Neuronal stem cell (in vitro differentiated cells): ENCODE measurements around the gene DBNL.
A peak's percentile ranks its signal among the peaks of the same experiment; 100 is the strongest.

Experiments
- DNase-seq: peaks from one replicate; pipeline ENCODE4 v3.0.0-alpha.2; 2013; ENCODE audit warnings: low spot score
- H2AFZ ChIP-seq: one replicate; pipeline ENCODE4 v1.6.1; 2013; ENCODE audit warnings: mild to moderate bottlenecking, low read length, inconsistent platforms
- H2AK5ac ChIP-seq: 2 replicates; pipeline ENCODE4 v1.6.1; 2013; ENCODE audit warnings: low read depth, mild to moderate bottlenecking, inconsistent platforms, low read length, moderate library complexity, mixed read lengths
- H2BK120ac ChIP-seq: 2 replicates; pipeline ENCODE4 v1.6.1; 2013; ENCODE audit warnings: low read depth, mild to moderate bottlenecking, inconsistent platforms, low read length, moderate library complexity, mixed read lengths
- H2BK12ac ChIP-seq: one replicate; pipeline ENCODE4 v1.6.1; 2013; ENCODE audit warnings: low read length, inconsistent platforms
- H2BK15ac ChIP-seq: 2 replicates; pipeline ENCODE4 v1.6.1; 2013; ENCODE audit warnings: mild to moderate bottlenecking, low read length, inconsistent platforms, mixed read lengths
- H2BK5ac ChIP-seq: one replicate; pipeline ENCODE4 v1.6.1; 2013; ENCODE audit warnings: inconsistent platforms, mild to moderate bottlenecking, low read length, moderate library complexity
- H3K14ac ChIP-seq: one replicate; pipeline ENCODE4 v1.6.1; 2013; ENCODE audit warnings: low read length, inconsistent platforms
- H3K18ac ChIP-seq: 2 replicates; pipeline ENCODE4 v1.6.1; 2013; ENCODE audit warnings: low read length, inconsistent platforms
- H3K23ac ChIP-seq: 2 replicates; pipeline ENCODE4 v1.6.1; 2013; ENCODE audit warnings: low read depth, mild to moderate bottlenecking, mixed read lengths, low read length, inconsistent platforms; ENCODE audit not compliant: poor library complexity
- H3K27ac ChIP-seq: replicated peaks from 3 replicates; pipeline ENCODE4 v1.5.1; 2013; ENCODE audit warnings: low read length, inconsistent platforms
- H3K27me3 ChIP-seq, 3 experiments: 2 replicates each; pipeline ENCODE4 v1.6.1; 2013; ENCODE audit warnings: low read length in 3 of 3, mild to moderate bottlenecking in 2 of 3, inconsistent platforms in 1 of 3, low read depth in 1 of 3, mixed read lengths in 1 of 3, moderate library complexity in 1 of 3; ENCODE audit not compliant: control insufficient read depth in 3 of 3, insufficient read depth in 3 of 3
- H3K36me3 ChIP-seq, 2 donors: replicated peaks in 1 of 2; 2 replicates each; pipeline ENCODE4 v1.6.1; 2013; ENCODE audit warnings: low read length in 2 of 2; ENCODE audit not compliant: control insufficient read depth in 2 of 2, insufficient read depth in 2 of 2
- H3K4ac ChIP-seq: 2 replicates; pipeline ENCODE4 v1.6.1; 2013; ENCODE audit warnings: inconsistent platforms, mild to moderate bottlenecking, low read length, moderate library complexity
- H3K4me1 ChIP-seq, 2 donors: 1 replicate in 1 of 2; 2 replicates in 1 of 2; pipeline ENCODE4 v1.6.1; 2013; ENCODE audit warnings: low read length in 2 of 2, low read depth in 1 of 2; ENCODE audit not compliant: control insufficient read depth in 2 of 2, insufficient read depth in 1 of 2
- H3K4me2 ChIP-seq: one replicate; pipeline ENCODE4 v1.6.1; 2013; ENCODE audit warnings: mild to moderate bottlenecking, low read length, inconsistent platforms; ENCODE audit not compliant: insufficient read depth, poor library complexity, severe bottlenecking
- H3K4me3 ChIP-seq, 2 donors: 2 replicates each; pipeline ENCODE4 v1.5.1; 2013; ENCODE audit warnings: low read length in 2 of 2, mild to moderate bottlenecking in 2 of 2, inconsistent platforms in 1 of 2, moderate library complexity in 1 of 2
- H3K79me1 ChIP-seq: one replicate; pipeline ENCODE4 v1.6.1; 2013; ENCODE audit warnings: low read depth, mild to moderate bottlenecking, inconsistent platforms, low read length, moderate library complexity
- H3K9ac ChIP-seq: one replicate; pipeline ENCODE4 v1.6.1; 2013; ENCODE audit warnings: mild to moderate bottlenecking, low read depth, low read length, inconsistent platforms; ENCODE audit not compliant: poor library complexity
- H3K9me3 ChIP-seq, 2 donors: replicated peaks in 1 of 2; 2 replicates each; pipeline versions ENCODE3 to v1.6.1; 2013; ENCODE audit warnings: low read length in 2 of 2, mild to moderate bottlenecking in 2 of 2, inconsistent platforms in 1 of 2, low read depth in 1 of 2, mixed read lengths in 1 of 2, moderate library complexity in 1 of 2; ENCODE audit not compliant: control insufficient read depth in 2 of 2, insufficient read depth in 1 of 2
- H4K8ac ChIP-seq: one replicate; pipeline ENCODE4 v1.6.1; 2013; ENCODE audit warnings: low read depth, mild to moderate bottlenecking, inconsistent platforms, low read length, moderate library complexity
- H4K91ac ChIP-seq: one replicate; pipeline ENCODE4 v1.6.1; 2013; ENCODE audit warnings: low read length, low read depth, mild to moderate bottlenecking, inconsistent platforms; ENCODE audit not compliant: poor library complexity
- WGBS, 2 donors: extraction: QIAGEN DNeasy Blood & Tissue Kit; methylation state at CpG; one replicate each; pipeline ENCODE4 v1.1.7; 2013; ENCODE audit warnings: missing lambda C conversion rate in 2 of 2, mixed read lengths in 1 of 2; ENCODE audit not compliant: insufficient read length in 2 of 2, insufficient replicate concordance in 1 of 2; ENCODE audit errors: extremely low coverage in 2 of 2; 5-methylcytosine and 5-hydroxymethylcytosine counted together

DBNL gene

DNA sequence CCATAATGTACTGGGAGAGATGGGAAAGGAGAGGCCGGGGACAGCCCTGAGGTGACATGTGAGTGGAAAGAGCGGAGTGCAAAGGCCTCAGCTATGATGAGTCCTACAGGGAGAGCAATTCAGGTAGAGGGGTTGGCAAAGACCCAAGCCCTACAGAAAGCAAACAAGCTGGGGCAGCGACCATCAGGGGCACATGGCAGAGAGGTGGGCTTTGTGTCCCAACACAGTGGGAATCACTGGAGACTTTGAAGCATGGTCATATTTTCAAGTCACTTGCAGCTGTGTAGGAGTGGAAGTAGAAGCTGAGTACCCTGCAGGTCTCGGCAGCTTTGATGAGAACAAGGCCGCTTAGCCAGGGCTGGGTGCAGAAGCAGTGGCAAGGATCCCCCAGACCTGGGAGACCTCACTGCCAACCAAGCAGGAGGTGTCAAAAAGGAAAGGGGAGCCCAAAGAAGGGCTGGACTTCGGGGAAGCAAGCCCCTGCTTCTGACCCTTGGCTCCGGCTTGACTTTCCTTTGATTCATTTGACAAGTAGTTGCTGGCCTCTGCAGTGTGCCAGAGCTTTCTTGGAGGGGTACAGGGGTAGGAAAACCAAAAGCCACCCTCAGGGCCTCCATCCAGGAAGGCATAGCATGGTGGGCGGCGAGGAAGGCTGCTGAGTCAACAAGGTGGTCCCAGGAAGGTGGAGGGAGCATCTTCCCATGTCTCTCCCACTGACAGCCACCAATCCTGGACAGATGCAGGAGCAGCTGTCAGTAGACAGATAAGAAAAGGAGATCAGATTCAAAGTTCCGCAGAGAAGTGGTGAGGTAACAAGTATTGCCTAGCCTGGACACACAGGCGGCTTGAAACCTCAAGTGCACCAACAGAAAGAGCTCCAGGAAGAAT, 22.8 kb downstream of the DBNL start:
- H2AFZ ChIP-seq = no peak overlapping the region
- H3K4me2 ChIP-seq = no peak overlapping the region
- H2BK5ac ChIP-seq = no peak overlapping the region
- no peak for DNase-seq
- H3K27ac ChIP-seq = no peak overlapping the region
- no peaks in the 10 kb centered on the region for H3K9me3 ChIP-seq
- no peak overlapping the region for H3K18ac ChIP-seq
- WGBS, 2 donors = no CpG with 5 or more reads among the region's 11 CpGs
- no peak overlapping the region for H3K9ac ChIP-seq
- no peak overlapping the region for H3K4me3 ChIP-seq
- H3K23ac ChIP-seq = no peak overlapping the region
- H2BK12ac ChIP-seq = no peak overlapping the region
- H3K27me3 ChIP-seq = no peaks in the 10 kb centered on the region
- no peak overlapping the region for H2BK15ac ChIP-seq
- peaks cover 4% of the 10 kb centered on the region for H3K79me1 ChIP-seq
- no peak overlapping the region for H4K8ac ChIP-seq
- H4K91ac ChIP-seq = no peak overlapping the region
- no peak overlapping the region for H3K14ac ChIP-seq
- peaks cover 0 to 6% of the 10 kb centered on the region in 2 donors for H3K36me3 ChIP-seq
- no peak overlapping the region for H3K4ac ChIP-seq
- no peak overlapping the region for H2AK5ac ChIP-seq
- peaks cover 19 to 24% of the 10 kb centered on the region in 2 donors for H3K4me1 ChIP-seq
- peak overlapping the region; percentile 2 for H2BK120ac ChIP-seq

- Histone ChIP-seq H3K79me1 (peaks cover 4% of the 10 kb centered on the region), H3K4me2 (no peak overlapping the region), H3K4me3 (no peak overlapping the region), H3K27ac (no peak overlapping the region), H3K18ac (no peak overlapping the region), H3K23ac (peak overlapping the region; percentile 61), H2BK120ac (peak overlapping the region; percentile 2), H3K9ac (no peak overlapping the region), H2AFZ (no peak overlapping the region), H2AK5ac (no peak overlapping the region), H3K4me1 (peaks cover 19 to 24% of the 10 kb centered on the region in 2 donors), H3K36me3 (peaks cover 4 to 5% of the 10 kb centered on the region in 2 donors), H2BK12ac (no peak overlapping the region), H3K14ac (no peak overlapping the region), H3K9me3 (no peaks in the 10 kb centered on the region), H4K91ac (no peak overlapping the region), H3K4ac (no peak overlapping the region), H4K8ac (no peak overlapping the region), H3K27me3 (no peaks in the 10 kb centered on the region), H2BK5ac (no peak overlapping the region), H2BK15ac (no peak overlapping the region)
- no peak for DNase-seq
- WGBS, 2 donors = no CpG with 5 or more reads among the region's 7 CpGs
Observed at GRCh38 chr7:44068054-44068453, 23.6 kb downstream of the DBNL start.

DNA sequence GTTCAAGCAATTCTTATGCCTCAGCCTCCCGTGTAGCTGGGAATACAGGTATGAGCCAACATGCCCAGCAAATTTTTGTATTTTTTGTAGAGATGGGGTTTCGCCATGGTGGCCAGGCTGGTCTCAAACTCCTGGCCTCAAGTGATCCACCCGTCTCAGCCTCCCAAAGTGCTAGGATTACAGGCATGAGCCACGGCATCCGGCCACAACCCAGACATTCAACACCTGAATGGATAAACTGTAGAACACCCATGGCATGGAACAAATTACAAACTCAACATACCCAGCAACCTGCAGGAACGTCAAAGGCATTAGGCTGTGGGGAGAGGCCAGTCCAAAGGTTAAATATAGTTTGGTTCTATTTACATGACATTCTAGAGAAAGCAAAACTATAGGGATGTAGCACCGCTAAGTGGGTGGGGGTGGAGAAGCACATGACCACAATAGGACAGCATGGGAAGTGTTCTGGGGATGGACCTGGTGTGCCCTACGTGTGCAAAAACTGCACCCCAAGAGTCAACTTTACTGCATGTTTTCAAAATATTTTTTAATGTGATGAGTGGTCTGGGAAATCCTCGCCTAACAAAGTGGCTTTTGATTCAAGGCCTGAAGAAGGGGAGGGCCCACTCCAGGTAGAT, 27.3 kb downstream of the DBNL start:
- Histone ChIP-seq H3K4me1 (no peaks in the 10 kb centered on the region), H3K27ac (no peak overlapping the region), H4K8ac (no peak overlapping the region), H4K91ac (no peak overlapping the region), H2BK15ac (no peak overlapping the region), H3K9me3 (no peaks in the 10 kb centered on the region), H3K79me1 (no peaks in the 10 kb centered on the region), H3K36me3 (peaks cover 21 to 41% of the 10 kb centered on the region in 2 donors), H3K4me2 (no peak overlapping the region), H3K23ac (no peak overlapping the region), H2AFZ (no peak overlapping the region), H3K14ac (no peak overlapping the region), H2AK5ac (no peak overlapping the region), H3K4me3 (no peak overlapping the region), H2BK120ac (no peak overlapping the region), H2BK12ac (no peak overlapping the region), H3K4ac (no peak overlapping the region), H3K18ac (no peak overlapping the region), H3K27me3 (no peaks in the 10 kb centered on the region), H2BK5ac (no peak overlapping the region), H3K9ac (no peak overlapping the region)
- no CpG with 5 or more reads among the region's 9 CpGs for WGBS, 2 donors
- DNase-seq = no peak
